Placental epithelial cell (primary cell): Measurements from ENCODE around the gene ATP2A2. TPM values are rescaled to one million over a fixed set of nuclear protein-coding genes. Genes with fewer than 3 reads are reported as not detected.

Experiments
- small RNA-seq: library from RNA; depleted of rRNA; stranded (forward); fragments of <200 nt; gene quantifications from one replicate; pipeline ENCODE3, GENCODE V24; 2012
- total RNA-seq: library from RNA; depleted of rRNA; stranded (reverse); fragments of >200 nt; gene quantifications from 2 replicates; pipeline ENCODE4 v1.2.3, GENCODE V29; 2012

ATP2A2 gene
- 99.7 and 141 TPM in 2 replicates for total RNA-seq

GRCh38 chr12:110280779-110281548, at the start of gene ATP2A2:
Gene ATP2A2, plus strand, starts transcription at chr12:110281247. Its CDS starts 543 bp downstream, at chr12:110281790.

Small RNAs within 50 kb of the gene (small RNA-seq; reads per million reads assigned to genes)
- gene RN7SL769P: not detected

Other genes with a start within 250 kb of the ATP2A2 start
- gene C12orf76, start 232.7 kb upstream of the ATP2A2 start, total RNA-seq: 10.0 and 16.1 TPM in 2 replicates
- 6.4 and 14.9 TPM in 2 replicates for gene IFT81, start 156.9 kb upstream of the ATP2A2 start, total RNA-seq
- 13.3 and 26.8 TPM in 2 replicates for gene ANAPC7, start 122.5 kb downstream of the ATP2A2 start, total RNA-seq
- 212 and 303 TPM in 2 replicates for gene ARPC3, start 169.1 kb downstream of the ATP2A2 start, total RNA-seq
- 10.1 and 15.7 TPM in 2 replicates for gene GPN3, start 187.0 kb downstream of the ATP2A2 start, total RNA-seq
- 6.5 and 7.9 TPM in 2 replicates for gene FAM216A, start 187.6 kb downstream of the ATP2A2 start, total RNA-seq
- 40.4 and 60.0 TPM in 2 replicates for gene VPS29, start 220.9 kb downstream of the ATP2A2 start, total RNA-seq
- gene RAD9B, start 221.1 kb downstream of the ATP2A2 start, total RNA-seq: 0.11 and 0.39 TPM in 2 replicates